22Rv1 (cell line): ENCODE results near the gene BPIFB3.
A peak's percentile ranks its signal among the peaks of the same experiment; 100 is the strongest.

Source experiments
- H3K27ac ChIP-seq: fragments of 450-650 bp; 2 replicates; pipeline ENCODE4 v1.5.1; 2017
- ZFX ChIP-seq: fragments of 450-650 bp; IDR thresholded peaks from 2 replicates; pipeline ENCODE4 v1.6.1; 2017; ENCODE audit warnings: antibody characterized with exemption, borderline replicate concordance
- TF ChIP-seq, protein P1 (sequence below): fragments of 450-650 bp; IDR thresholded peaks from 2 replicates; pipeline ENCODE4 v1.5.1; 2017; ENCODE audit warnings: mild to moderate bottlenecking

The BPIFB3 gene, protein sequence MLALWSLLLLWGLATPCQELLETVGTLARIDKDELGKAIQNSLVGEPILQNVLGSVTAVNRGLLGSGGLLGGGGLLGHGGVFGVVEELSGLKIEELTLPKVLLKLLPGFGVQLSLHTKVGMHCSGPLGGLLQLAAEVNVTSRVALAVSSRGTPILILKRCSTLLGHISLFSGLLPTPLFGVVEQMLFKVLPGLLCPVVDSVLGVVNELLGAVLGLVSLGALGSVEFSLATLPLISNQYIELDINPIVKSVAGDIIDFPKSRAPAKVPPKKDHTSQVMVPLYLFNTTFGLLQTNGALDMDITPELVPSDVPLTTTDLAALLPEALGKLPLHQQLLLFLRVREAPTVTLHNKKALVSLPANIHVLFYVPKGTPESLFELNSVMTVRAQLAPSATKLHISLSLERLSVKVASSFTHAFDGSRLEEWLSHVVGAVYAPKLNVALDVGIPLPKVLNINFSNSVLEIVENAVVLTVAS

DNA sequence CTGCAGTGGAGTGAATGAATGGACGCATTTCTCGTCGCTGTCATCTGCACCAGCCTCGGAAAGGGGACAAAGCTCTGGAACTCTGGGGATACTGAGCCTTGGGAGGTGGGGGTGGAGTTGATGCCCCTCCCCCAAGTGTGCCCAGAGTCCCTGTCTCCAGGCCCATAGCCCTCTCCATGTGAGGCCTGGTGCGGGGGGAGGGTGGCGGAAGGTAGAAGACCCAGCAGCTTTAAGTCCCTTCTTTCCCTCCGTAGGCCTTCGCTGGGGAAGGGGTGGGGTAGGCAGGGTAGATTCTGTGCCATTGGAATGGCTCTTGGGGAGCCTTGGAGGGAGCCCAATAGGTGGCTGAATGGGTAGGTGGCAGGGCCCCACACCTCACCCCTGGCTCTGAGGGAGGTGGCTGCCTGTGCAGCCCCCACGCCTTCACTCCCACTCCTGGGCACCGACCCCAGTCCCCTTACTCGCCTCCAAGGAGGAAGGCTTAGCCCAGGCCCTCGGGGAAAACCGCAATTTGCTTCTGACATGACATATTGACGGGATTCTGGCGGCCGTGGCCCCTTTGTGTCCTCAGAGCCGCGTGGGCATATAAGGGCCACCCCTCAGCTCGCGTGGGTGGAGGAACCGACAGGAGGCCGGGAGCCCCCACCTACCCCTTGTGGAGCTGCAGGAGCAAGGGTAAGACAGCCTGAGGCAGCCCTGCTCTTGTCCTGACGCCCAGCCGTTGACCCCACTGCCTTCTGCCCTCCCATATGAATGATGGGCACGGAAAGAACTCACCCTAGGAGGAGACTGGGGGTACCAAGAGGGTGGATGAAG lies at the start of gene BPIFB3:
BPIFB3 (plus strand) TSS at position 613 of the 816 bp plus-strand sequence. CDS start 1,533 bp downstream, outside the sequence.
- H3K27ac ChIP-seq = no peak within 1 kb of the TSS
- no peak for TF ChIP-seq ZFX
- TF ChIP-seq, protein P1, sequence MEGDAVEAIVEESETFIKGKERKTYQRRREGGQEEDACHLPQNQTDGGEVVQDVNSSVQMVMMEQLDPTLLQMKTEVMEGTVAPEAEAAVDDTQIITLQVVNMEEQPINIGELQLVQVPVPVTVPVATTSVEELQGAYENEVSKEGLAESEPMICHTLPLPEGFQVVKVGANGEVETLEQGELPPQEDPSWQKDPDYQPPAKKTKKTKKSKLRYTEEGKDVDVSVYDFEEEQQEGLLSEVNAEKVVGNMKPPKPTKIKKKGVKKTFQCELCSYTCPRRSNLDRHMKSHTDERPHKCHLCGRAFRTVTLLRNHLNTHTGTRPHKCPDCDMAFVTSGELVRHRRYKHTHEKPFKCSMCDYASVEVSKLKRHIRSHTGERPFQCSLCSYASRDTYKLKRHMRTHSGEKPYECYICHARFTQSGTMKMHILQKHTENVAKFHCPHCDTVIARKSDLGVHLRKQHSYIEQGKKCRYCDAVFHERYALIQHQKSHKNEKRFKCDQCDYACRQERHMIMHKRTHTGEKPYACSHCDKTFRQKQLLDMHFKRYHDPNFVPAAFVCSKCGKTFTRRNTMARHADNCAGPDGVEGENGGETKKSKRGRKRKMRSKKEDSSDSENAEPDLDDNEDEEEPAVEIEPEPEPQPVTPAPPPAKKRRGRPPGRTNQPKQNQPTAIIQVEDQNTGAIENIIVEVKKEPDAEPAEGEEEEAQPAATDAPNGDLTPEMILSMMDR = no peak

DNA sequence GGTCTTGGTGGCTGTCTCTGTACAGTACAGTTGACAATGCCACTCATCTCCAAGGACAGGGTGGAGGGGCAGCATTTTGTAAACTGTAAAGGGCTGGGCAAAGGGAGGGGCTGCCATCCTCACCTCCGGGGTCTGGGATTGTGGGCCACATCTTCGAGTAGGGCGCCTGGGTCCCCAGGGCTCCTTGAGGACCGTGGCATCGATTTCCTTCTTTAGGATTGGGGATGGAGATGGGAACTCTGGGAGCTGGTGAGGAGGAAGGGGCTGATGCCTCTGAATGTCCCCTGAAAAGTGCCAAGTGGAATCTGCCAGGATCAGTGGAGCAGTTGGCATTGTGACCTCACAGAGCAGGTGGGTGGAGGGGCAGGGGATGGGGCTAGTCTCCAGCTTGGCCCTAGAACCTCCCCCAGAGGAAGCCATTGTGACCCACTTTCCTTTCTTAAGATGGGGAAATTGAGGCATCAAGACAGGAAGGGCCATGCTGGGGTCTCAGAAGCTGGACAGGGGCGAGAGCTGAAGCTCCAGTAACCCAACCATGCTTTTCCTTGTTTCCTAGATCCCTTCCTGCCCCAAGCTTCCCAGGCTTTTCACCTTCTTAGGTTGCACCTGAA lies 49.5 kb upstream of the BPIFB3 start, which contains the start of gene SUN5:
SUN5 (minus strand) TSS at position 293 of the 611 bp plus-strand sequence; CDS start at position 200, 93 bp downstream.
- no peak within 1 kb of the TSS for H3K27ac ChIP-seq
- no peak for TF ChIP-seq ZFX
- TF ChIP-seq, protein P1 = no peak

DNA sequence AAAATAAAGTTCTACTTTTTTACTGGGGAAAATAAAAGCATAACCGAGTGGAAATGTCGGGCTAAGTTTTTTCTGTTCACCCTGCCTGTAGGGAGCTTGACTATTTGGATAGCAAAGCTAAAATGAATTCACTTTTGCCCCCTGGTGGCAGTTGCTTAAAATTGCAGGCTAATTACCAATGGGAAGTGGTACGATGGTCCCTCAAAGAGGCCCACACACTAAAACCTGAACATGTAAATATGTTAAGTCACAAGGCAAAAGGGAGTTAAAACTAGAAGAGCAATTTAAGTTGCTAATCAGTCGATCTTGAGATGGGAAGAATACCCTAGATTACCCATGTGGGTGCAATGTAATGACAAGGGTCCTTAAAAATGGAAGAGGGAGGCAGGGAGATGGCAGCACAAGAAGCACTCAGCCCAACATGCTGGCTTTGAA lies 48.6 kb upstream of the BPIFB3 start:
- TF ChIP-seq, protein P1 = peak; percentile 68
- no peak for TF ChIP-seq ZFX
- no peak overlapping the region for H3K27ac ChIP-seq

DNA sequence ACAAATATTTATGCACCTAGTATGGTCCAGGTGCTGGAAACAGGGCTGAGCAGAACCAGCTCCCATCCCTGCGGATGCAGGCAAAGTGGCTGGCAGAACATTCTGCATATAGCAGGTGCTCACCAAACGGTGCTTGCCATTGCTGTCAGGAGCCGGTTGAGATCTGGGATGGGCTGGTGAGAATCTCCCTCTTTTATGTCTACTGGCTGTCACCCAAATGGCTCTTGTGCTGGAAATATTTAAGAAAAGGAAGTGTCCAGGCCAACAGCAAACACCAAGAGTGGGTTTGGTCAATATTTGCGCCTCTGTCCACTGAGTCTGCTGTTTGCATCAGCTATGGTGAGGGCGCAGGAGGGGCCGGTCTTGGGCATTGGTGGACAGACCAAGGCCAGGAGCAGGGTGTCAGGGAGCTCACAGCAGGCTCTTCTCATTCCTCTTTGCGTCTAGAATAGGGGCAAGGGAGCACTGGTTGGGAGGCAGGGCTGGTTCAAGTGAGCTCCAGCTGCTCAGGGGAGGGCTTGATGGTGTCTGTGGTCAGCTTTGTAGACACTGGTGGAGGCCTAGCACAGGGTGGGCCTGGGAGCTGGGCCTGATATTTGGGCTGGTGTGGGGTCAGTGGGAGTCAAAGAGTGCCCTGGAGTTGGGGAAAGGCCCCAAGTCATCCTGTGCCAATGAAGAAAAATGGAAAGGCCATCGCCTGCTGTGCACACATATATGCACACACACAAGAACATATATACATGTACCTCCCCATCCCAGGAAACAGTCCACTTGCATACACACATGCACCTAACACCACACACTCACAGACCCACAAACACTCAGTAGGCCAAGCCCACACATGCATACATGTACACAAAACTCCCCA lies 47.6 kb upstream of the BPIFB3 start:
- no peak overlapping the region for H3K27ac ChIP-seq
- TF ChIP-seq ZFX = no peak
- TF ChIP-seq, protein P1 = no peak

DNA sequence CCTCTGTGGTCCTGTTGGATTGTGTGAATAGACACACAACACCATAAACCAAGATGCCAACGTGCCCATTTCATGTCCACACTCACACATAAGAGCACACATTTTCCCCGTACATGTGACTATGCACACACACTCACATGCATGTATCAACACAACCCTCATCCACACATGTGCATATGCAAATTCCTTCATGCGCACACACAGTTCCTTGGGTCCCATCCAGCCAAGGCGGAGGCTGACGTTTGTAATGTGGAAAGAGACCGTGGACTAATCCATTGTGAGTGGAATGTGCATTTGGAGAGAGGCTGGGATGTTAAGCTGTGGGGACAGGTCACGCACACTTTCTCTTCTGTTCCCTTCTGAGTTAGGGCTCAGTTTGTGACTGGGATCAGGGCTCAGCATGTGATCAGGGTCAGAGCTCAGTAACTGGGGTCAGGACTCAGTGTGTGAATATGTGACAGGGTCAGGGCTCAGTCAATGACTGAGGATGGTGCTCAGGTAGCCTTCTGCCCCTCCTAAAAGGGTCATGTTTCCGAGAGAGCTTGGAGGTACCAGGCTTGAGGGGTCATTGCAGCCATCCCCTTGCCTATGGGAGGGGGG lies 46.8 kb upstream of the BPIFB3 start:
- TF ChIP-seq, protein P1 = no peak
- no peak for TF ChIP-seq ZFX
- H3K27ac ChIP-seq = no peak overlapping the region
